Measurements from ENCODE around the gene NLGN1.

Gene NLGN1

DNA sequence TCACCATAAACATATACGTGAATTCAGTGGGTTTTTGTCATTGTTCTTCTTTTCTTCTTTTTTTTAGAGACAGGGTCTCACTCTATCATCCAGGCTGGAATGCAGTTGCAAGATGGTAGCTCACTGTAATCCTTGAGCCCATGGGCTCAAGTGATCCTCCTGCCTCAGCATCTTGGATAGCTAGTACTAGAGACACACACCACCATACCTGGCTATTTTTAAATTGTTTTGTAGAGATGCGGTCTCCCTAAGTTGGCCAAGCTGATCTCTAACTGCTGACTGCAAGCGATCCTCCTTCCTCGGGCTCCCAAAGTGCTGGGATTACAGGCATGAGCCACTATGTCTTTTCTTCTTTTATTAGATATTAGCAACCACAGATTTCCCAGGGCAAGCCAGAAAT lies 220.6 kb downstream of the NLGN1 start:
- DNase-seq (ENCODE audit: low read depth) = no peak
- TF ChIP-seq, protein P1, sequence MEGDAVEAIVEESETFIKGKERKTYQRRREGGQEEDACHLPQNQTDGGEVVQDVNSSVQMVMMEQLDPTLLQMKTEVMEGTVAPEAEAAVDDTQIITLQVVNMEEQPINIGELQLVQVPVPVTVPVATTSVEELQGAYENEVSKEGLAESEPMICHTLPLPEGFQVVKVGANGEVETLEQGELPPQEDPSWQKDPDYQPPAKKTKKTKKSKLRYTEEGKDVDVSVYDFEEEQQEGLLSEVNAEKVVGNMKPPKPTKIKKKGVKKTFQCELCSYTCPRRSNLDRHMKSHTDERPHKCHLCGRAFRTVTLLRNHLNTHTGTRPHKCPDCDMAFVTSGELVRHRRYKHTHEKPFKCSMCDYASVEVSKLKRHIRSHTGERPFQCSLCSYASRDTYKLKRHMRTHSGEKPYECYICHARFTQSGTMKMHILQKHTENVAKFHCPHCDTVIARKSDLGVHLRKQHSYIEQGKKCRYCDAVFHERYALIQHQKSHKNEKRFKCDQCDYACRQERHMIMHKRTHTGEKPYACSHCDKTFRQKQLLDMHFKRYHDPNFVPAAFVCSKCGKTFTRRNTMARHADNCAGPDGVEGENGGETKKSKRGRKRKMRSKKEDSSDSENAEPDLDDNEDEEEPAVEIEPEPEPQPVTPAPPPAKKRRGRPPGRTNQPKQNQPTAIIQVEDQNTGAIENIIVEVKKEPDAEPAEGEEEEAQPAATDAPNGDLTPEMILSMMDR (conservative IDR thresholded peaks at IDR 0.05; ENCODE audit: control insufficient read depth, insufficient read depth, low read depth, low read length) = no peak
- no peak overlapping the region for H3K4me3 ChIP-seq (ENCODE audit: control insufficient read depth, low read depth, low read length)

DNA sequence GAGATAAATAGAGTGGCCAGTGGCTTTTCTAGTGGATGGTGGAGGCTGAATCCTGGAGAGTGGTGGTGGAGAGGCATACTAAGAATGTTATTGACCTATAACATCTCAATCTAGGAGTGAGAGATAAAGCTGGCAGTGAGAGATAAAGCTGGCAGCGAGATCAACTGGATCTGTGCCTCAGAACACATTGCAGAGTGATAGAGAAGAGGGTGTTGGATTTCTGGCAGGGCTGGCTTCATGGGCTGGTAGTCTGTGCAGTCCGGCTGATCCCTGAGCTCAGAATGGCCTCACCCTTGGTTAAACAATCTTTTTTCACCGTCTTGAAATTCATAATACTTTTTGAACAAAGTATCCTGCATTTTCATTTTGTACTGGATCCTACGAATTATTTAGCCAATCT lies 221.2 kb downstream of the NLGN1 start:
- H3K4me3 ChIP-seq (ENCODE audit: control insufficient read depth, low read depth, low read length) = no peak overlapping the region
- TF ChIP-seq, protein P1 (conservative IDR thresholded peaks at IDR 0.05; ENCODE audit: control insufficient read depth, insufficient read depth, low read depth, low read length) = no peak

DNA sequence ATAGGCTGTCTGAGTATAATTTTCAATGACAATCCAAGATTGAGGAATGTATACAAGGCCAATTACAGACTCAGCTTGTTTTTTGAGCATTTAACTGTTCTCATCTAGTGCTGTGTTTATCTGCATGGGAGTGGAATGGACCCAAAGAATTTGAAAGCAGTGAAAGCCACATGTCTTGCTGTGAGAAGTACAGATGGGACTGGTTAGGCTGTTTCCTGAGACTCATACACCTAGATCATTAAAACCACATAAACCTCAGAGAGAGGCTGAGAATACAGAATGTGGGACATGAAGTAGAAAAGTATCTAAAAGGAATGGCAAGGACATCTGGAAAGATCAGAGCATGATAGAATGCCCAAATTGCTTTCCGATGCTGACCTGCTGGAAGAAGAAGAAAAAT lies 224.6 kb downstream of the NLGN1 start:
- TF ChIP-seq, protein P1 (conservative IDR thresholded peaks at IDR 0.05; ENCODE audit: control insufficient read depth, insufficient read depth, low read depth, low read length) = no peak
- no peak overlapping the region for H3K4me3 ChIP-seq (ENCODE audit: control insufficient read depth, low read depth, low read length)
- peak; percentile 52 for DNase-seq (ENCODE audit: low read depth)

More for the DNA sequence above, 221.2 kb downstream of the NLGN1 start:
- DNase-seq (ENCODE audit: low read depth) = no peak

DNA sequence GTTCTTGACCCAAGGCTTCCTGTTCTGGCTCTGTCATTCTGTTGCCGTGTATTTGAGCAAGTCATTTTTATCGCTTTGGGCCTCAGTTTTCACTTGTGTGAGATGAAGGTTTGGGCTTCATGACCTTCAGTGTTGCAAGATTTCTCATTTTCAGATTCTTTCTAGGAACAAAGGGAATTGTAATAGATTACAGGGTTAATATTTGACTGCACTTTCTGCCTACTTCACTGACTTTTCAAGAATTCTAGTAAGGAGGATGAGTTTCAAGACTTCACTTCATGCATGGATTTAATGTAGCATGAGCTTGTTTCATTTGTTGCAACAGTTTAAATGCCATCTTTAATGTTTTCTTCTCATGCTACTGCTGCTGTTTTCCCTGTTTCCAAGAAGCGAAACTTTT lies 226.5 kb downstream of the NLGN1 start:
- DNase-seq (ENCODE audit: low read depth) = no peak
- TF ChIP-seq, protein P1 (conservative IDR thresholded peaks at IDR 0.05; ENCODE audit: control insufficient read depth, insufficient read depth, low read depth, low read length) = no peak
- no peak overlapping the region for H3K4me3 ChIP-seq (ENCODE audit: control insufficient read depth, low read depth, low read length)

DNA sequence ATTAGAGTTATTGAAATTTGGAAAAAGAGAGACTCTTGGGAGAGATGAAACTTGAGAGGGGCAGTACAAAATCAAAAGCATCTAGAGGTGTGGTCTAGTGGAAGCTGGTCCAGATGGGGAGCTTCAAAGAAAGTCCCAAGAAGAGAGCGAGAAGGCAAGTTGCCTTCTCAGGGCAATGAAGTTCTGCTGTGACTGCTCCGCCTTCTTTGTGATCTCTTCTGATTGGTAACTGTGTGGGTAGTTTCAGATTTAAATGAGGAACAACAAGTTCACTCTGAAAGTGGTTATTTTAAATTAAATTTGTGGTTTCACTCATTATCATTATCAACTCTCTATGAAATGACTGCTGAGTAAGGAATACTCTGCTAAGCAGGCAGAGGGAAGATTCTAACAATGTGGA lies 233.3 kb downstream of the NLGN1 start:
- no peak overlapping the region for H3K4me3 ChIP-seq (ENCODE audit: control insufficient read depth, low read depth, low read length)
- TF ChIP-seq, protein P1 (conservative IDR thresholded peaks at IDR 0.05; ENCODE audit: control insufficient read depth, insufficient read depth, low read depth, low read length) = no peak
- no peak for DNase-seq (ENCODE audit: low read depth)

DNA sequence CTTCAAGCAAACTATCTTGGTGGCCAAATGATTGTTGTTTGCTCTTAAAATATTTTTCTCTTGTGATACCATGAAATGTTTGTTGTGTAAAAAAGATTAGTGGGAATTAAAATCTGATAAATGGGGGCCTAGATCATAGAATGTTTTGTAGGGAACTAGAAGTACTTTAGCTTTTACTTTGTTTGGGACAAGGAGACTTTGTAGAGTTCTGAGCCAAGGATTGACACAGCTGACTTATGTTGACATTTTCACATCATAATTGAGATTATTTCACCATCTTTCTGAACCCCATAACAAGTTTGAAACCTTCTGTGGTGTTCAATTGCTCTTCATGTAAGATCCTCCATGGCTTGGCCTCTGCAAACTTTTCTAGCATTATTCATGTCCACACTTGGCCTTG lies 235.4 kb downstream of the NLGN1 start:
- no peak overlapping the region for H3K4me3 ChIP-seq (ENCODE audit: control insufficient read depth, low read depth, low read length)
- TF ChIP-seq, protein P1 (conservative IDR thresholded peaks at IDR 0.05; ENCODE audit: control insufficient read depth, insufficient read depth, low read depth, low read length) = no peak
- no peak for DNase-seq (ENCODE audit: low read depth)

DNA sequence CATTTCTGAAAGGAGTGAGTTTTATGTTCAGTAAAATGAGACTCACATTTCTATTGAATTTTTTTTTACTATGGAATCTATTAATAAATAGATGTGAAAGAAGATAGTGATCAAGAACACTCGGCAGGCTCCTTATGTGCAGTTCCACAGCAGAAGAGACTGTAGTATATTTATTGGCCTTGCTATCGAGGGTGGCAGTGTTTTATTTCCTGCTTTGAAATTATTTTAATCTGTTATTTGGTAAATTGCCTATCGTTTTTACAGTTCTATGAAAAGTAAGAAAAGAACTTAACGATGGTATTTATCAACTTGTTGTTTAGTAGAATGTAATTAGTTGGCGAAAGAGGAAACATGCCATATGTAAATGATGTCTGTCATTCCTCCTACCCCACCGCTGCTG lies 238.3 kb downstream of the NLGN1 start:
- TF ChIP-seq, protein P1 (conservative IDR thresholded peaks at IDR 0.05; ENCODE audit: control insufficient read depth, insufficient read depth, low read depth, low read length) = no peak
- DNase-seq (ENCODE audit: low read depth) = no peak
- H3K4me3 ChIP-seq (ENCODE audit: control insufficient read depth, low read depth, low read length) = no peak overlapping the region
